Liver (tissue), 2 donors: ENCODE measurements around the gene STPG4.

Experiments
- CTCF ChIP-seq: fragments of 150-350 bp; IDR thresholded peaks from 2 replicates; pipeline ENCODE4 v1.5.1; 2017; ENCODE audit warnings: improper control_type of control experiment, low read depth, low read length; ENCODE audit not compliant: missing input control
- YY1 ChIP-seq: IDR thresholded peaks from 2 replicates; pipeline ENCODE4 v1.6.1; 2016; ENCODE audit warnings: antibody characterized with exemption, mild to moderate bottlenecking
- donor health status: healthy.

GRCh38 chr2:47063538-47063930 lies 91.6 kb downstream of the STPG4 start:
- no peak for TF ChIP-seq YY1
- no peak for TF ChIP-seq CTCF
